Activated naive CD4-positive, alpha-beta T cell treated with anti-CD3 and anti-CD28 coated beads for 36 hours (primary cell): ENCODE data around the gene TMBIM6. TPM values are rescaled to one million over a fixed set of nuclear protein-coding genes. Genes with fewer than 3 reads are reported as not detected.
"Not testable (repeated sequence)": the region's sequence is repeated elsewhere in the genome, so short reads cannot be mapped to it uniquely, and the experiment has no call there.

Source experiments
- CTCF ChIA-PET: fragments of 350-600 bp; sonication (Branson Sonifier 250); formaldehyde crosslinking; loops from one replicate; lab custom pipeline; 2021; ENCODE audit warnings: antibody characterized with exemption; lab: Charles Lee
- DNase-seq: peaks from one replicate; pipeline ENCODE4 v3.0.0-alpha.2; 2020
- H3K27ac Mint-ChIP-seq: one replicate; pipeline ENCODE4 v1.8.0; 2021; ENCODE audit warnings: mild to moderate bottlenecking, mixed read lengths
- H3K27me3 Mint-ChIP-seq: one replicate; pipeline ENCODE4 v1.8.0; 2021; ENCODE audit warnings: low read depth, mixed read lengths
- H3K36me3 Mint-ChIP-seq: one replicate; pipeline ENCODE4 v1.8.0; 2021; ENCODE audit warnings: low read depth, mixed read lengths
- H3K4me1 Mint-ChIP-seq: one replicate; pipeline ENCODE4 v1.8.0; 2021; ENCODE audit warnings: low read depth, mixed read lengths
- H3K4me3 Mint-ChIP-seq: one replicate; pipeline ENCODE4 v1.8.0; 2021; ENCODE audit warnings: mild to moderate bottlenecking, moderate library complexity, mixed read lengths
- H3K9me3 Mint-ChIP-seq: one replicate; pipeline ENCODE4 v1.8.0; 2021; ENCODE audit warnings: mixed read lengths
- intact Hi-C: fragments of 100-400 bp; cut with micrococcal nuclease; formaldehyde crosslinking; loops from one replicate; pipeline ENCODE4 v1.15.1; 2023
- total RNA-seq, 2 experiments: library from RNA; stranded (reverse); gene quantifications; one replicate each; pipeline ENCODE4 v1.2.3, GENCODE V29; 2021

TMBIM6 gene
- total RNA-seq, 2 experiments from 2014 or later = 466 to 498 TPM

DNA sequence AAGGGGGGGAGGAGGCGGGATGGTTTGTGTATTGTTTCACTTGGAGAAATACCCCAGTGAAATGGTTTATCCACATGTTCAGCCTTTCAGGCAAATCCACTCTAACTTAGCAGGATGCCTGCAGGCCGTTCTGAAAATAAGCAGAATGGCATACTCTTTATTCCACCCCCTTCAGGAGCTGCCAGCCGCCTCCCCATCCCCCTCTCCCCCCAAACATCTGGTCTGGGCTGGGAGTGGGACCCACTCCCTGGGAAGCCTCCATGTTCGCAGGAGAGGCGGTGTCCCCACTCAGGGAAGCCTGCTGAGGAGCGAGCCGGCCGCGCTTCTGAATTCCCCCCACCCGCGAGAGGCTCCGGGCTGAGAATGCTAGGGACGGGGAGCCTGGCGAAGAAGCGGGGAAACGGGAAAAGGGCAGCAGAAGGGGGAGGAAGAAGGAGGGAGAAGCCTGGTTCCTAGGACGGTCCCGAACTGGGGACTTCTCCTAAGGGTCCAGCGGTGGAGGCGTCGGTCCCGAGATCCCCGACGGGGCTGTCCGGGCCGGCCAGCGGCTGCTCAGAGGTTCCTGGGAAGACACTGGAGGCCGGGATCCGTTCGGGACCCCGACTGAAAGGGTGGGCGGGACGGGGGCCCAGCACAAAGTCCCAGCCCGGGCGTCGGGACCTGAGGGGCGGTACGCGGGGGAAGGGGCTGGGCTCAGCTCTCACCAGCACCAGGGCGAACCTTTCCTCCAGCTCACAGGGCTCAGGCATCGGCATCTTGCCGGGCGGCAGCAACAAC lies 34.8 kb upstream of the TMBIM6 start:
- Mint-ChIP-seq H3K4me3 (peak overlapping the region; percentile 89), H3K4me1 (peaks cover 50% of the 10 kb centered on the region)

DNA sequence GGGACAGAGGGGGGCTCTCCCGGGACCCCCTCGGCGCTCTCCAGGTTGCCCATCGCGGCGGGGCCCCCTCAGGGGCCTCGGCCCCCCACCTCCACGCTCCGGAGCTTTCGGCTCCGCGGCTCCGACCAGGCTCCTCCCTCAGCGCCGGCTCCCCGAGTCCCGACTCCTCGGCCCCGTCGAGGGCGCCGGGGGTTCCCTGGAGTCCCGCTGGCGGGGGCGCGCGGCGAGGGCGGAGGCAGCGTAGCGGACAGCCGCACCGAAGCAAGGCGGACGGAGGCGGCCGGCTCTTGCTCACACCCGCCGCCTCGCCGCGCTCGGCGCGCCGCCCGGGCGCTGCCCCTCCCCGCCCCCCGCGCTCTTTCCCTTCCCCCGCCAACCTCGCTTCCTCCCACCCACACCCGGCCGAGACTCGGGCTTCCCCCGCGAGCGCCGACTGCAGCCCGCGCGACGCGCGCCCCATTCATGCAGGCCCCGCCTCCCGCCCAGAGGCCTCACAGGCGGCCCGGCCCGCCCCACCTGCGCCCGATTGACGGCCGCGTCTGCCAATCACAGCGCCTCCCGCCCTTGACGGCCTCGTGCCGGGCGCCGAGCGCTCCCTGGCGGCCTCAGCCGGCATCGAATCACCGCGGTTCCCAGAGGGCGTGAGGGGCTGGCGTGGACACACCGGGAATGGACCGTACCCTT lies 34.1 kb upstream of the TMBIM6 start, which contains the start of gene FMNL3:
TSS of gene FMNL3 (minus strand) at position 278 of the 684 bp plus-strand sequence. CDS start at position 53, 225 bp downstream.
- no peaks in the 10 kb centered on the region for H3K9me3 Mint-ChIP-seq
- CTCF ChIA-PET = interaction anchor here (1.2 to 17.1 kb wide), 10 partner anchors 16 to 84 kb away, joined by 3 to 450 read pairs (median 6); partner anchors contain the start of genes PRPF40B and TMBIM6
- peak within 1 kb of the TSS; percentile 85 for H3K27ac Mint-ChIP-seq
- H3K36me3 Mint-ChIP-seq = no peaks in the 10 kb centered on the region
- H3K4me3 Mint-ChIP-seq = peak within 1 kb of the TSS; percentile 89
- intact Hi-C loops = loop anchor here (1.0 to 5.0 kb wide), 9 partner anchors 34 to 154 kb away; partner anchors contain the start of genes MCRS1 and TMBIM6
- H3K27me3 Mint-ChIP-seq = peaks cover 2% of the 10 kb centered on the region
- peaks cover 45% of the 10 kb centered on the region for H3K4me1 Mint-ChIP-seq
- DNase-seq = peak; percentile 98

More for the DNA sequence above, 34.8 kb upstream of the TMBIM6 start:
- H3K27ac Mint-ChIP-seq = peak overlapping the region; percentile 85
- H3K36me3 Mint-ChIP-seq = no peaks in the 10 kb centered on the region
- intact Hi-C loops = loop anchor here (1.0 to 5.0 kb wide), 9 partner anchors 35 to 153 kb away; partner anchors contain the start of genes MCRS1 and TMBIM6
- CTCF ChIA-PET = interaction anchor here (0.9 to 17.1 kb wide), 11 partner anchors 15 to 83 kb away, joined by 3 to 450 read pairs (median 7); partner anchors contain the start of genes PRPF40B and TMBIM6
- H3K9me3 Mint-ChIP-seq = no peaks in the 10 kb centered on the region
- DNase-seq = peak; percentile 26
- no peaks in the 10 kb centered on the region for H3K27me3 Mint-ChIP-seq

DNA sequence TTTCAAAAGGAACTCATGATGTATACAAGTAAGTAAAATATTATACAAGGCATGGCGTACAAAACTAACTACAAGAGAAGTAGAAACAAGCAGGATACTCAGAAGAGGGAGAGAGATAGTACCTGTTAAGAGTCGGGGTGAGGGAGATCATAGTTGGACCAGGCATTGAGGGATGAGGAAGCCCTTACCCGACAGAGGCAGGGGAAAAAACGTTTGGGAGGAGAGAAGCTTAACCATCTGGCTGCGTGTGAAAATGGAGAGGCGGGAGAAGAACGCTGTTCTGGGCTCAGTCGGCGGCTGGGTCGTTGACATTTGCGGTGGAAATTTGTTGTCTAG lies 33.6 kb upstream of the TMBIM6 start:
- CTCF ChIA-PET = interaction anchor here (0.8 to 17.1 kb wide), 16 partner anchors 17 to 131 kb away, joined by 3 to 450 read pairs (median 5); partner anchors contain the start of gene TMBIM6
- DNase-seq = no peak
- H3K9me3 Mint-ChIP-seq = no peaks in the 10 kb centered on the region
- no peaks in the 10 kb centered on the region for H3K36me3 Mint-ChIP-seq
- H3K4me1 Mint-ChIP-seq = peaks cover 40% of the 10 kb centered on the region
- H3K4me3 Mint-ChIP-seq = peak overlapping the region; percentile 59
- peaks cover 2% of the 10 kb centered on the region for H3K27me3 Mint-ChIP-seq
- intact Hi-C loops = loop anchor here (1.0 to 5.0 kb wide), 9 partner anchors 34 to 154 kb away; partner anchors contain the start of genes MCRS1 and TMBIM6
- peak overlapping the region; percentile 75 for H3K27ac Mint-ChIP-seq

DNA sequence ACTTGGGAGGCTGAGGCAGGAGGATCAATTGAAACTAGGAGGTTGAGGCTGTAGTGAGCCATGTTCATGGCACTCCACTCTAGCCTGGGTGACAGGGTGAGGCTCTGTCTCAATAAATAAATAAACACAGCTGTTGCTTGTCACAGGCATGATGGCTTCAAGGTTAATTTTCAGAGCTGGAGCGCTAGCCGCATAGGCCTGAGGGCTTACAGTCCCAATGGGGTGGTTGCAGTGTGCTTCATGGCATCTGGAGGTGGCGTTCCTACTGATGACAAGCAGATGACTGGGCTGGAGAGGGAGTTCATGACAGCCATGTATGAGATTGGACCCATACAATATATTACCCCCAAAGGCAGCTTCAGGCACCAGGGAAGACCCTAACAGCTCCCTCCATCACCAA lies 32.5 kb upstream of the TMBIM6 start:
- Mint-ChIP-seq H3K27me3 (peaks cover 2% of the 10 kb centered on the region), H3K9me3 (no peaks in the 10 kb centered on the region), H3K4me1 (peaks cover 29% of the 10 kb centered on the region), H3K27ac (no peak overlapping the region), H3K4me3 (no peak overlapping the region), H3K36me3 (no peaks in the 10 kb centered on the region)
- CTCF ChIA-PET = interaction anchor here (1.1 to 17.1 kb wide), 14 partner anchors 18 to 130 kb away, joined by 3 to 450 read pairs (median 4); no protein-coding TSS in a partner anchor
- intact Hi-C loops = loop anchor here (5.0 kb wide), 1 partner anchor 142 kb away; the partner anchor contains the start of gene MCRS1
- DNase-seq = no peak

DNA sequence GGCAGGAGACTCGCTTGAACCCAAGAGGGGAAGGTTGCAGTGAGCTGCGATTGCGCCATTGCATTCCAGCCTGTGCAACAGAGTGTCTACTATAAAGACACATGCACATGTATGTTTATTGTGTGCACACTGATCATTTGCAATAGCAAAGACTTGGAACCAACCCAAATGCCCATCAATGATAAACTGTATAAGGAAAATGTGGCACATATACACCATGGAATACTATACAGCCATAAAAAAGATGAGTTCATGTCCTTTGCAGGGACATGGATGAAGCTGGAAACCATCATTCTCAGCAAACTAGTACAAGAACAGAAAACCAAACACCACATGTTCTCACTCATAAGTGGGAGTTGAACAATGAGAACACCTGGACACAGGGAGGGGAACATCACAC lies 27.4 kb upstream of the TMBIM6 start:
- H3K9me3 Mint-ChIP-seq, H3K27me3 Mint-ChIP-seq, intact Hi-C loops, H3K4me1 Mint-ChIP-seq, H3K27ac Mint-ChIP-seq, H3K4me3 Mint-ChIP-seq, H3K36me3 Mint-ChIP-seq, DNase-seq: not testable (repeated sequence)
- CTCF ChIA-PET = interaction anchor here (1.1 to 17.1 kb wide), 3 partner anchors 40 to 72 kb away, joined by 6 to 450 read pairs (median 16); no protein-coding TSS in a partner anchor

DNA sequence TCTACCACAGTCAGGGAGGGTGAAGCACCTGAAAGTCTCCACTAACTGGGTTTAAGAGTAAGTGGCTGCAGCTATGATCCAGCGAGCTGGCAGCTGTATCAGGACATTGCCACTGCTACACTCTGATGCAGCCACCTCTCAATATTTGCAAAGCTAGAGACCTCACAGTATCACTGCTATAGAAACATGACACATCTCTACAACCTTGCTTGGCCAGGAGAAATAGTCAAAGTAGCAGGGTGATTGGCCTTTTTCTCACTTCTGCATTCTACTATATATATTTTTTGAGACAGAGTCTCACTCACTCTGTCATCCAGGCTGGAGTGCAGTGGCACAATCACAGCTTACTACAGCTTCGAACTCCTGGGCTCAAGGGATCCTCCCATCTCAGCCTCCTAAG lies 24.8 kb upstream of the TMBIM6 start:
- intact Hi-C loops = no loop called here
- no peaks in the 10 kb centered on the region for H3K9me3 Mint-ChIP-seq
- H3K27ac Mint-ChIP-seq = no peak overlapping the region
- no peaks in the 10 kb centered on the region for H3K4me1 Mint-ChIP-seq
- no peak for DNase-seq
- no peak overlapping the region for H3K4me3 Mint-ChIP-seq
- peaks cover 2% of the 10 kb centered on the region for H3K27me3 Mint-ChIP-seq
- CTCF ChIA-PET = interaction anchor here (1.2 to 17.1 kb wide), 4 partner anchors 46 to 75 kb away, joined by 3 to 450 read pairs (median 12); no protein-coding TSS in a partner anchor
- no peaks in the 10 kb centered on the region for H3K36me3 Mint-ChIP-seq

DNA sequence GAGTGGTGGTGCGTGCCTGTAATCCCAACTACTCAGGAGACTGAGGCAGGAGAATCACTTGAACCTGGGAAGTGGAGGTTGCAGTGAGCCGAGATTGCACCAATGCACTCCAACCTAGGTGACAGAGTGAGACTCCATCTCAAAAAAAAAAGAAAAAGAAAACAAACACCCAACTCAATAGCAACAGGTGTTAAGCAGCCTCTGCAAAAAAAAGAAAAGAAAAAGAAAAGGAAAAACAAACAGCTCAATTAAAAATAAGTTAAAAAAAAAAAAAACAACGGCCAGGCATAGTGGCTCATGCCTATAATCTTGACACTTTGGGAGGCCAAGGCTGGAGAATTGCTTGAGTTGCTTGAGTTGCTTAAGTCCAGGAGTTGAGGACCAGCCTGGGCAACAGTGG lies 23.6 kb upstream of the TMBIM6 start:
- CTCF ChIA-PET = interaction anchor here (0.6 to 17.1 kb wide), 4 partner anchors 60 to 1057 kb away, joined by 3 to 450 read pairs (median 11); no protein-coding TSS in a partner anchor
- H3K4me3 Mint-ChIP-seq, H3K9me3 Mint-ChIP-seq, H3K4me1 Mint-ChIP-seq, H3K27ac Mint-ChIP-seq, H3K36me3 Mint-ChIP-seq, intact Hi-C loops, H3K27me3 Mint-ChIP-seq, DNase-seq: not testable (repeated sequence)

DNA sequence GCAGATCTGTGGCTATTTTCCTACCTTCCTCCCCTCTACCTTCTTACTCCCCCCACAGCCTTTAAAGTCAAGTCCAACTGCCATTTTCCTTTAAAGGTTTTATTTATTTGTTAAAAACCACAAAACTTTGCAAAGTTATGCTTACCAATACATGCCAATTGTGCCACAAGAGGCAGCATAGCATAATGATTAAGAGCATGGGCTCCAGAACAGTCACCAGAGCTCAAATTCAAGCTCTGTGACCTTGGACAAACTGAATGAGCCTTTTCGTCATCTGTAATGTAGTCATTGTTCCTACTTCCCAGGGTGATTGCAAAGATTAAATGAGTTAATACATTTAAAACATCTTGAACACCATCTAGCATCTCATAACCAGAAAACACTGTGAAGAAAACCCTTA lies 21.1 kb upstream of the TMBIM6 start:
- no peak overlapping the region for H3K4me3 Mint-ChIP-seq
- DNase-seq = no peak
- no peak overlapping the region for H3K27ac Mint-ChIP-seq
- H3K36me3 Mint-ChIP-seq = no peaks in the 10 kb centered on the region
- intact Hi-C loops = no loop called here
- no peaks in the 10 kb centered on the region for H3K27me3 Mint-ChIP-seq
- H3K9me3 Mint-ChIP-seq = no peaks in the 10 kb centered on the region
- no peaks in the 10 kb centered on the region for H3K4me1 Mint-ChIP-seq
- CTCF ChIA-PET = interaction anchor here (1.0 to 1.8 kb wide), 3 partner anchors 17 to 58 kb away, joined by 3 to 5 read pairs (median 5); no protein-coding TSS in a partner anchor

DNA sequence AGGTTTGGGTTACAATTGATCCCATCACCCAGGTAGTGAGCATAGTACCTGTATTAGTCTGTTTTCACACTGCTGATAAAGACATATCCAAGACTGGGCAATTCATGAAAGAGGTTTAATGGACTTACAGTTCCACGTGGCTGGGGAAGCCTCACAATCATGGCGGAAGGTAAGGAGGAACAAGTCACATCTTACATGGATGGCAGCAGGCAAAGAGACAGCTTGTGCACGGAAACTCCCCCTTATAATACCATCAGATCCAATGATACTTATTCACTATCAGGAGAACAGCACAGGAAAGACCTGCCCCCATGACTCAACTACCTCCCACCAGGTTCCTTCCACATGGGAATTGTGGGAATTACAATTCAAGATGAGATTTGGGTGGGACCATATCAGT lies 20.0 kb upstream of the TMBIM6 start:
- H3K4me3 Mint-ChIP-seq, H3K27ac Mint-ChIP-seq, H3K36me3 Mint-ChIP-seq, H3K4me1 Mint-ChIP-seq, DNase-seq, intact Hi-C loops, H3K9me3 Mint-ChIP-seq, H3K27me3 Mint-ChIP-seq: not testable (repeated sequence)
- CTCF ChIA-PET = interaction anchor here (0.9 to 1.7 kb wide), 2 partner anchors 57 to 302 kb away, joined by 3 to 5 read pairs; no protein-coding TSS in a partner anchor

DNA sequence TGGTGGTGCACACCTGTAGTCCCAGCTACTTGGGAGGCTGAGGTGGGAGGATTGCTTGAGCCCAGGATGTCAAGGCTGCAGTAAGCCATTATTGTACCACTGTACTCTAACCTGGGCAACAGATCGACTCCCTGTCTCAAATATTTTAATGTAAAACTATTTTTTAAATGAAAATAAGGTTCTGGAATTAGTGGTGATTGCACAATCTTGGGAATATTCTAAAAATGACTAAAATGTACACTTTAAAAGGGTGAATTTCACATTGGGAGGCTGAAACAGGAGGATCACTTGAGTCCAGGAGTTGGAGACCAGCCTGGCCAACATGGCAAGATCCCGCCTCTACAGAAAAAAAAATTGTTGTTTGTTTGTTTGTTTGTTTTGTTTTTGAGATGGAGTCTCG lies 12.9 kb upstream of the TMBIM6 start:
- Mint-ChIP-seq H3K4me1 (no peaks in the 10 kb centered on the region), H3K27ac (no peak overlapping the region), H3K36me3 (no peaks in the 10 kb centered on the region), H3K27me3 (peaks cover 2% of the 10 kb centered on the region), H3K4me3 (no peak overlapping the region), H3K9me3 (no peaks in the 10 kb centered on the region)
- intact Hi-C loops = no loop called here
- CTCF ChIA-PET = no interaction called here
- no peak for DNase-seq

DNA sequence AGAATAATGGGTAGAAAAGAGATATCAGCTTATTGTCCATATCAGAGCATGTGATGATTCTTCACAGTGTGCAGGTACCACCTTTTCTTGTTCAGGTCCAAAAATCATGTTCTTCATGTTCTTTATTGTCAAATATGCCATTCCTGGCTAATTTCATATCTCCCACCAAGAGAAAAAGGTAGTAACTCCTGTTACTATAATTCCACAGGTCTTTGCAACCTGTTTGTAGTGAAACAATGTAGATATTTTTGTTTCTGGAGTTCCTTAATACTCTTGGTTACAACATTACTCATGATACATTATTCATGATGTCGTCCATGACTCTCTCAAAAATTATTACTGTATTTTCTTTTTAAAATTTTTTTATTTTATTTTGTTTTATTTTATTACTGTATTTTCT lies 11.3 kb upstream of the TMBIM6 start:
- no peaks in the 10 kb centered on the region for H3K36me3 Mint-ChIP-seq
- no peak overlapping the region for H3K27ac Mint-ChIP-seq
- no peaks in the 10 kb centered on the region for H3K9me3 Mint-ChIP-seq
- DNase-seq = no peak
- intact Hi-C loops = no loop called here
- CTCF ChIA-PET = no interaction called here
- peaks cover 2% of the 10 kb centered on the region for H3K27me3 Mint-ChIP-seq
- H3K4me1 Mint-ChIP-seq = no peaks in the 10 kb centered on the region
- H3K4me3 Mint-ChIP-seq = no peak overlapping the region

DNA sequence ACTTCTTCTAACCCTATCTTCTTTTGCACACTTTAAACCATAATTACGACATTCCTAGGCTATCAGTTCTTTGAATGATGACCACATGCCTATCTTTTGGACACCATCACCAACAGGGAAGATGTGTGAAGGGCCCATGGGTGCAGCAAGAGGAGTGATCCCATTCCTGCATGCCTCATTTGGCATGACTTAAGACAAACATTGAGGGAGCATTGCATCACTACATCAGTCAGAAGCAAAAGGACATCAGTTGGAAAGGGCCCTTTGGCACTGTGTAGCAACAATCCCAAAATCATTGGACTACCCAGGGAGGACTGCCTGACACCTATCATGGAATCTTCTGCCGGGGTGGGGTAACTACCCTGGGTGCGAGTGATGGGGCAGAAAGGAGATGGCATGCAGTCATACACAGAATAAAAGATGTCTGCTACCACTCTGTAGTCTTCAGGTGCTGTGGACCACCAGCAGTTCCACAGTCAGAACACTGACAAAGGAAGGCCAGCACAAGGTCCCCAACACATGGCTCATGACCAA lies 10.7 kb upstream of the TMBIM6 start:
- DNase-seq = no peak
- Mint-ChIP-seq H3K4me3 (no peak overlapping the region), H3K36me3 (no peaks in the 10 kb centered on the region), H3K9me3 (peaks cover 1% of the 10 kb centered on the region), H3K4me1 (no peaks in the 10 kb centered on the region), H3K27me3 (no peaks in the 10 kb centered on the region), H3K27ac (no peak overlapping the region)
- CTCF ChIA-PET = no interaction called here
- intact Hi-C loops = no loop called here
